GM23338 (cell line): ENCODE results near the gene CAMTA1. TPM values are rescaled to one million over a fixed set of nuclear protein-coding genes. Genes with fewer than 3 reads are reported as not detected.

Source experiments
- ATAC-seq: fragments of 200-7000 bp; cut with Tn5 transposase; 3 replicates; pipeline ENCODE4 v1.9.1; 2020
- DNase-seq: peaks from one replicate; pipeline ENCODE4 v3.0.0-alpha.2; 2015; ENCODE audit warnings: low spot score
- H2AFZ ChIP-seq: fragments of 200-600 bp; sonication (generic); 2 replicates; pipeline ENCODE4 v1.8.0; 2016; ENCODE audit warnings: antibody characterized with exemption, mild to moderate bottlenecking, moderate library complexity
- H3F3A ChIP-seq: fragments of 200-600 bp; sonication (generic); replicated peaks from 2 replicates; pipeline ENCODE4 v1.8.0; 2017; ENCODE audit warnings: antibody characterized with exemption, mixed run types, low read depth
- H3K27ac ChIP-seq: fragments of 200-600 bp; sonication (generic); 2 replicates; pipeline ENCODE4 v1.6.1; 2016; ENCODE audit warnings: low read depth
- H3K27me3 ChIP-seq: fragments of 200-600 bp; sonication (generic); 2 replicates; pipeline ENCODE4 v1.8.0; 2016; ENCODE audit warnings: mild to moderate bottlenecking, mixed run types, moderate library complexity; ENCODE audit not compliant: insufficient read depth
- H3K36me3 ChIP-seq: fragments of 200-600 bp; sonication (generic); 2 replicates; pipeline ENCODE4 v1.8.0; 2016; ENCODE audit warnings: mild to moderate bottlenecking; ENCODE audit not compliant: insufficient read depth
- H3K4me1 ChIP-seq: fragments of 200-600 bp; sonication (generic); 2 replicates; pipeline ENCODE4 v1.8.0; 2016; ENCODE audit warnings: mild to moderate bottlenecking, moderate library complexity; ENCODE audit not compliant: insufficient read depth
- H3K4me2 ChIP-seq: fragments of 200-600 bp; sonication (generic); 2 replicates; pipeline ENCODE4 v1.7.1; 2017; ENCODE audit warnings: mixed run types
- H3K4me3 ChIP-seq: fragments of 200-600 bp; sonication (generic); 2 replicates; pipeline ENCODE4 v1.6.1; 2016; ENCODE audit warnings: mixed run types
- H3K79me2 ChIP-seq: fragments of 200-600 bp; sonication (generic); replicated peaks from 2 replicates; pipeline ENCODE4 v1.8.0; 2017; ENCODE audit warnings: mild to moderate bottlenecking; ENCODE audit not compliant: insufficient read depth
- H3K9me2 ChIP-seq: fragments of 200-600 bp; sonication (generic); 2 replicates; pipeline ENCODE4 v1.8.0; 2017; ENCODE audit not compliant: insufficient read depth
- H4K20me1 ChIP-seq: fragments of 200-600 bp; sonication (generic); replicated peaks from 2 replicates; pipeline ENCODE4 v1.8.0; 2017; ENCODE audit warnings: mild to moderate bottlenecking; ENCODE audit not compliant: insufficient read depth
- H3K27ac Mint-ChIP-seq: 2 replicates; pipeline ENCODE4 v1.8.0; 2020; ENCODE audit warnings: inconsistent platforms, mild to moderate bottlenecking, moderate library complexity, mixed read lengths
- H3K27me3 Mint-ChIP-seq: 3 replicates; pipeline ENCODE4 v1.8.0; 2022; ENCODE audit warnings: low read depth, mild to moderate bottlenecking, moderate library complexity, mixed read lengths, inconsistent platforms; ENCODE audit not compliant: insufficient read depth, poor library complexity
- H3K36me3 Mint-ChIP-seq: 3 replicates; pipeline ENCODE4 v1.8.0; 2021; ENCODE audit warnings: low read depth, mild to moderate bottlenecking, inconsistent platforms, moderate library complexity, mixed read lengths
- H3K4me1 Mint-ChIP-seq: 3 replicates; pipeline ENCODE4 v1.8.0; 2020; ENCODE audit warnings: mild to moderate bottlenecking, inconsistent platforms, mixed read lengths
- H3K4me3 Mint-ChIP-seq: 3 replicates; pipeline ENCODE4 v1.8.0; 2021; ENCODE audit warnings: moderate library complexity, mild to moderate bottlenecking, inconsistent platforms, mixed read lengths
- H3K9me3 Mint-ChIP-seq: 3 replicates; pipeline ENCODE4 v1.8.0; 2020; ENCODE audit warnings: moderate library complexity, mild to moderate bottlenecking, inconsistent platforms, mixed read lengths
- CREB1 ChIP-seq: fragments of 250-450 bp; sonication (Bioruptor Pico); IDR thresholded peaks from 2 replicates; pipeline ENCODE4 v1.5.0; 2020; ENCODE audit warnings: low read depth, mild to moderate bottlenecking, moderate library complexity
- CTCF ChIP-seq, 2 experiments: fragments of 200-600 bp in 1 of 2; sonication (generic) in 1 of 2; conservative IDR thresholded peaks; 2 replicates each; pipeline versions ENCODE4 v1.5.1 to v1.6.1; 2016 to 2017; ENCODE audit warnings: antibody characterized with exemption in 2 of 2, low read depth in 2 of 2, mild to moderate bottlenecking in 2 of 2, moderate library complexity in 1 of 2
- ETS1 ChIP-seq: IDR thresholded peaks from 2 replicates; pipeline ENCODE4 v1.6.1; 2016; ENCODE audit warnings: antibody characterized with exemption
- EZH2 ChIP-seq: fragments of 200-600 bp; sonication (generic); IDR thresholded peaks from one replicate; pipeline ENCODE4 v1.8.0; 2017; ENCODE audit warnings: antibody characterized with exemption, mild to moderate bottlenecking, low read depth; ENCODE audit not compliant: unreplicated experiment
- EZH2phosphoT487 ChIP-seq: fragments of 200-600 bp; sonication (generic); IDR thresholded peaks from one replicate; pipeline ENCODE4 v1.8.1; 2018; ENCODE audit warnings: antibody characterized with exemption; ENCODE audit not compliant: unreplicated experiment
- JUNB ChIP-seq: IDR thresholded peaks from one replicate; pipeline ENCODE4 v1.6.1; 2016; ENCODE audit warnings: antibody characterized with exemption; ENCODE audit not compliant: unreplicated experiment
- NANOG ChIP-seq: IDR thresholded peaks from 2 replicates; pipeline ENCODE4 v1.6.1; 2016; ENCODE audit warnings: antibody characterized with exemption, borderline replicate concordance
- REST ChIP-seq: IDR thresholded peaks from one replicate; pipeline ENCODE4 v1.6.1; 2018; ENCODE audit warnings: antibody characterized with exemption; ENCODE audit not compliant: unreplicated experiment
- ZNF114 ChIP-seq: fragments of 250-450 bp; sonication (Bioruptor Pico); IDR thresholded peaks from 2 replicates; pipeline ENCODE4 v1.5.0; 2020; ENCODE audit warnings: mild to moderate bottlenecking, moderate library complexity
- ZNF331 ChIP-seq: fragments of 250-450 bp; sonication (Bioruptor Pico); IDR thresholded peaks from 2 replicates; pipeline ENCODE4 v1.5.0; 2020; ENCODE audit warnings: low read depth, mild to moderate bottlenecking, moderate library complexity
- polyA plus RNA-seq: library from polyadenylated mRNA; unstranded; fragments of >200 nt; fragmentation: Nextera tagmentation; extraction: Ambion mirVana; gene quantifications from 2 replicates; pipeline ENCODE4 v1.2.1, GENCODE V29; 2016
- total RNA-seq: library from RNA; depleted of rRNA; stranded (reverse); fragments of >200 nt; shearing (Covaris generic); gene quantifications from 2 replicates; pipeline ENCODE4 v1.2.3, GENCODE V29; 2014

CAMTA1 gene
- total and polyA plus RNA-seq, 2 experiments from 2014 or later, result 115 to 519 TPM

GRCh38 chr1:7475691-7476090, 690.4 kb downstream of the CAMTA1 start:
- Histone ChIP-seq H2AFZ (no peak overlapping the region), H3K4me1 (no peaks in the 10 kb centered on the region), H3K27ac (no peak overlapping the region), H3K4me3 (no peak overlapping the region), H3K4me2 (no peak overlapping the region), H3F3A (no peaks in the 10 kb centered on the region), H3K36me3 (no peaks in the 10 kb centered on the region), H3K27me3 (no peaks in the 10 kb centered on the region), H3K79me2 (no peaks in the 10 kb centered on the region), H4K20me1 (no peaks in the 10 kb centered on the region), H3K9me2 (no peaks in the 10 kb centered on the region)
- no peak overlapping the region for H3K4me3 Mint-ChIP-seq
- no peak overlapping the region for H3K27ac Mint-ChIP-seq
- no peak for ATAC-seq
- peaks cover 7% of the 10 kb centered on the region for H3K27me3 Mint-ChIP-seq
- H3K9me3 Mint-ChIP-seq, result no peaks in the 10 kb centered on the region
- H3K4me1 Mint-ChIP-seq, result peaks cover 3% of the 10 kb centered on the region; the same call in 2 of the 3 replicates
- TF ChIP-seq NANOG (no peak), ETS1 (no peak)
- H3K36me3 Mint-ChIP-seq, result no peaks in the 10 kb centered on the region
- DNase-seq, result no peak

- H2AFZ ChIP-seq, result no peak overlapping the region
- Mint-ChIP-seq H3K4me3 (no peak overlapping the region), H3K9me3 (no peaks in the 10 kb centered on the region), H3K36me3 (no peaks in the 10 kb centered on the region), H3K4me1 (peaks cover 3% of the 10 kb centered on the region; the same call in 2 of the 3 replicates), H3K27me3 (peaks cover 6% of the 10 kb centered on the region), H3K27ac (no peak overlapping the region)
- no peaks in the 10 kb centered on the region for H3K36me3 ChIP-seq
- no peaks in the 10 kb centered on the region for H3K79me2 ChIP-seq
- H3K4me3 ChIP-seq, result no peak overlapping the region
- no peaks in the 10 kb centered on the region for H3K9me2 ChIP-seq
- H3K4me1 ChIP-seq, result no peaks in the 10 kb centered on the region
- no peak overlapping the region for H3K4me2 ChIP-seq
- H4K20me1 ChIP-seq, result no peaks in the 10 kb centered on the region
- H3F3A ChIP-seq, result no peaks in the 10 kb centered on the region
- no peak overlapping the region for H3K27ac ChIP-seq
- DNase-seq (no peak), ATAC-seq (no peak)
- no peaks in the 10 kb centered on the region for H3K27me3 ChIP-seq
- TF ChIP-seq ETS1 (no peak), JUNB (no peak), ZNF114 (CRISPR knock-in tag) (no peak), EZH2 (no peak), CREB1 (CRISPR knock-in tag) (no peak), CTCF (conservative IDR thresholded peaks at IDR 0.05; ENCODE audit: low read depth in 2 of 2) (no peak), EZH2phosphoT487 (no peak), ZNF331 (no peak), REST (no peak)
These were observed 691.1 kb downstream of the CAMTA1 start for GRCh38 chr1:7476402-7476801.
